Lung (tissue), 12 donors: ENCODE measurements around the gene SLC25A26. TPM values are rescaled to one million over a fixed set of nuclear protein-coding genes. Genes with fewer than 3 reads are reported as not detected.

Experiments
- ATAC-seq: fragments of 200-7000 bp; cut with Tn5 transposase; one replicate; pipeline ENCODE4 v1.9.1; 2020; ENCODE audit warnings: moderate number of reproducible peaks; ENCODE audit not compliant: insufficient read depth, low FRiP score
- DNase-seq, 3 donors: peaks; one replicate each; pipeline ENCODE4 v3.0.0-alpha.2; 2013 to 2017
- H3K27ac ChIP-seq, 2 donors: one replicate each; pipeline ENCODE4 v1.5.1; 2013; ENCODE audit warnings: mild to moderate bottlenecking in 2 of 2, moderate library complexity in 2 of 2, control low read depth in 1 of 2, inconsistent platforms in 1 of 2, low read depth in 1 of 2, low read length in 1 of 2
- H3K27me3 ChIP-seq, 3 donors: one replicate each; pipeline ENCODE4 v1.5.1; 2013; ENCODE audit warnings: low read length in 2 of 3; ENCODE audit not compliant: control insufficient read depth in 3 of 3, insufficient read depth in 3 of 3
- H3K36me3 ChIP-seq, 4 donors: one replicate each; pipeline ENCODE4 v1.5.1; 2013; ENCODE audit warnings: low read length in 4 of 4, mild to moderate bottlenecking in 1 of 4, moderate library complexity in 1 of 4; ENCODE audit not compliant: control insufficient read depth in 4 of 4, insufficient read depth in 4 of 4
- H3K4me1 ChIP-seq, 5 donors: one replicate each; pipeline ENCODE4 v1.5.1; 2013; ENCODE audit warnings: low read length in 5 of 5, mild to moderate bottlenecking in 2 of 5, moderate library complexity in 1 of 5; ENCODE audit not compliant: control insufficient read depth in 5 of 5, insufficient read depth in 5 of 5
- H3K4me3 ChIP-seq: one replicate; pipeline ENCODE4 v1.5.1; 2013; ENCODE audit warnings: mild to moderate bottlenecking, control low read depth, moderate library complexity
- H3K9ac ChIP-seq, 2 donors: one replicate each; pipeline ENCODE4 v1.5.1; 2013; ENCODE audit warnings: low read length in 2 of 2, control low read depth in 1 of 2; ENCODE audit not compliant: insufficient read depth in 1 of 2
- H3K9me3 ChIP-seq, 4 donors: one replicate each; pipeline ENCODE4 v1.5.1; 2013; ENCODE audit warnings: low read length in 3 of 4, mild to moderate bottlenecking in 1 of 4, moderate library complexity in 1 of 4; ENCODE audit not compliant: control insufficient read depth in 4 of 4, insufficient read depth in 3 of 4
- WGBS, 2 donors: extraction: QIAGEN DNeasy Blood & Tissue Kit; methylation state at CpG; one replicate each; pipeline ENCODE4 v1.1.7; 2013; 5-methylcytosine and 5-hydroxymethylcytosine counted together
- polyA plus RNA-seq, 2 donors: library from polyadenylated mRNA; stranded (reverse); fragments of 200-250 nt; gene quantifications; one replicate each; pipeline ENCODE4 v1.2.1, GENCODE V29; 2013
- total RNA-seq, 2 donors: library from RNA; depleted of rRNA in 1 of 2; stranded (reverse); fragments of >200 nt in 1 of 2; gene quantifications; one replicate each; pipeline ENCODE4 v1.2.1, GENCODE V29; 2014 to 2021
- TF ChIP-seq, protein P1 (sequence below): IDR thresholded peaks from 2 replicates; pipeline ENCODE4 v1.5.1; 2012; ENCODE audit warnings: mild to moderate bottlenecking; ENCODE audit errors: control extremely low read depth, extremely low read depth
- donor health status: control.
- donor health status: control.
- donor health status: Bipolar disorder and iron deficiency.
- donor health status: healthy.
- donor health status: DM: yes; HTN: yes; CAD: no.

Gene SLC25A26
- total and polyA plus RNA-seq, 4 donors = 10.4 to 18.0 (median 14.9) TPM

DNA sequence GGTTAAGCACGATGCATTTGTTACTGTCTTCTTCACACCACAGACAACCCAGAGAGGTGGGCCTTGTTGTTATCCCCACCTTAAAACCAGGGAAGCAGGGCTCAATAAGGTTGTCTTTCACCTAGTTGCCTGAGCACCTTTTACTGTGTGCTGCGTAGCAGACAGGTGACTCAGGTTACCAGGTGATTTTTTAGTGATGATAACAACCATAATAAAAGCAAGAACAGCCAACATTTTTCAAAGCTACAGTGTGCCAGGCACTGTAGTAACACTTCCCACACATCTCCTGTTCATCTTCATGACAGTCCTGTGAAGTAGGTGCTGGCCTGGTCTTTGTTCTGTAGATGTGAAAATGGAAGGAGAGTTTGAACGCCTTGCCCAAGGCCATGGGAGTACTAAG is 132.2 kb downstream of the SLC25A26 start:
- ATAC-seq = no peak
- H3K27ac ChIP-seq = no peak overlapping the region
- DNase-seq = no peak
- H3K4me3 ChIP-seq = no peak overlapping the region
- H3K36me3 ChIP-seq = no peaks in the 10 kb centered on the region
- H3K9me3 ChIP-seq = no peaks in the 10 kb centered on the region
- no peaks in the 10 kb centered on the region for H3K27me3 ChIP-seq
- peaks cover 0 to 7% (median 0%) of the 10 kb centered on the region in 5 donors for H3K4me1 ChIP-seq
- WGBS, 2 donors = 97 to 98% methylated on average over 3 of the region's 3 CpGs
- H3K9ac ChIP-seq = no peak overlapping the region
- TF ChIP-seq, protein P1, sequence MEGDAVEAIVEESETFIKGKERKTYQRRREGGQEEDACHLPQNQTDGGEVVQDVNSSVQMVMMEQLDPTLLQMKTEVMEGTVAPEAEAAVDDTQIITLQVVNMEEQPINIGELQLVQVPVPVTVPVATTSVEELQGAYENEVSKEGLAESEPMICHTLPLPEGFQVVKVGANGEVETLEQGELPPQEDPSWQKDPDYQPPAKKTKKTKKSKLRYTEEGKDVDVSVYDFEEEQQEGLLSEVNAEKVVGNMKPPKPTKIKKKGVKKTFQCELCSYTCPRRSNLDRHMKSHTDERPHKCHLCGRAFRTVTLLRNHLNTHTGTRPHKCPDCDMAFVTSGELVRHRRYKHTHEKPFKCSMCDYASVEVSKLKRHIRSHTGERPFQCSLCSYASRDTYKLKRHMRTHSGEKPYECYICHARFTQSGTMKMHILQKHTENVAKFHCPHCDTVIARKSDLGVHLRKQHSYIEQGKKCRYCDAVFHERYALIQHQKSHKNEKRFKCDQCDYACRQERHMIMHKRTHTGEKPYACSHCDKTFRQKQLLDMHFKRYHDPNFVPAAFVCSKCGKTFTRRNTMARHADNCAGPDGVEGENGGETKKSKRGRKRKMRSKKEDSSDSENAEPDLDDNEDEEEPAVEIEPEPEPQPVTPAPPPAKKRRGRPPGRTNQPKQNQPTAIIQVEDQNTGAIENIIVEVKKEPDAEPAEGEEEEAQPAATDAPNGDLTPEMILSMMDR = no peak

DNA sequence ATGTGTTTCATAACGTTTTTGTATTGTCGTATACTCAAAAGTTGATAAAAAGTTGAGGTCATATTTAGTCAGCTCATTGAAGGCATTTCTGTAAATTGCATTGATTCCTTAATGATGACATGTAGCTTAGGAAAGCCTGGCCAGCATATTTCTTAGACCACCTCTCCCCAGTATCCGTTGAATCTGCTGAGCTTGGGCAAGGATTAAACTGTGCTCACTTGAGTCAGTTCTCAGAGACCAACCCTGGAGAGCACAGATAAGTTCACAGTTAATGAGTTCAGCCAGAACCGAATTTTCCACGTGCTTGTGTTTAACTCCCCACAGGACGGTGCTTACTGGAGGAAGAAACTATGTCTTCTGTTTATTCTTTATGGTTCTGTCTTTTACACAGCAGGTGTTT is 132.7 kb downstream of the SLC25A26 start:
- TF ChIP-seq, protein P1 = no peak
- no peaks in the 10 kb centered on the region for H3K36me3 ChIP-seq
- DNase-seq = no peak
- no peak overlapping the region for H3K4me3 ChIP-seq
- no peaks in the 10 kb centered on the region for H3K27me3 ChIP-seq
- no peak overlapping the region for H3K9ac ChIP-seq
- peaks cover 0 to 7% (median 0%) of the 10 kb centered on the region in 5 donors for H3K4me1 ChIP-seq
- WGBS, 2 donors = 62 to 79% methylated on average over 6 of the region's 6 CpGs
- no peak overlapping the region for H3K27ac ChIP-seq
- no peak for ATAC-seq
- H3K9me3 ChIP-seq = no peaks in the 10 kb centered on the region

DNA sequence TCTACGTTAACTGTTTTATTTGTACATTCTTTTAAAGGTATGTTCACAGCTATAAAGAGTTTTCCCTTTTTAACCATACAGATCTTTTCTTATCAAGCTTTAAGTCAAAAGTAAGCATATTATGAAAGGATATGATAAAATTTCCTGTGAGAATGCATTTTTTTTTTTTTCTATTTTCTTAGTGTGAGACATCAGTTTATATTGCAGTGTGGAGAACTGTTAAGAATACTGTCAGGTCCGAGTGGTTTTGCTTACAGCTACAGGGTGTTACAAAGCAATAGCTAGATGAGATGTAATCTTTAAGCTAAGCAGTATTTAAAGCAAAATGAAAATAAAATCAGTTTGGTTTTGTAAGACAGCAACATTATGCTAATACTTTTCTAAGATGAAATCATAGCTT is 133.2 kb downstream of the SLC25A26 start:
- ATAC-seq = no peak
- 71 to 83% methylated on average over 2 of the region's 2 CpGs for WGBS, 2 donors
- no peak for DNase-seq

More for the DNA sequence above, 133.2 kb downstream of the SLC25A26 start:
- Histone ChIP-seq H3K9me3 (no peaks in the 10 kb centered on the region), H3K36me3 (no peaks in the 10 kb centered on the region), H3K4me3 (no peak overlapping the region), H3K27me3 (no peaks in the 10 kb centered on the region), H3K9ac (no peak overlapping the region), H3K4me1 (peaks cover 0 to 9% (median 0%) of the 10 kb centered on the region in 5 donors), H3K27ac (no peak overlapping the region)
- TF ChIP-seq, protein P1 = no peak
